Lower leg skin (tissue), 4 donors: ENCODE results near the gene DDN. TPM values are rescaled to one million over a fixed set of nuclear protein-coding genes. Genes with fewer than 3 reads are reported as not detected.

ENCODE experiments used
- DNase-seq, 2 donors: peaks; one replicate each; pipeline ENCODE4 v3.0.0-alpha.2; 2019; ENCODE audit warnings: low spot score in 2 of 2
- H3K4me3 ChIP-seq: fragments of 200-600 bp; sonication (generic); 2 replicates; pipeline ENCODE4 v1.5.1; 2017; ENCODE audit warnings: mild to moderate bottlenecking, low read depth; ENCODE audit not compliant: poor library complexity, severe bottlenecking
- POLR2A ChIP-seq, 2 donors: fragments of 450-650 bp; IDR thresholded peaks; one replicate each; pipeline ENCODE4 v1.6.1; 2016 to 2017; ENCODE audit warnings: antibody characterized with exemption in 2 of 2, mild to moderate bottlenecking in 1 of 2, moderate library complexity in 1 of 2
- WGBS, 2 donors: methylation state at CpG; one replicate each; pipeline ENCODE4 v1.1.5; 2018; 5-methylcytosine and 5-hydroxymethylcytosine counted together
- intact Hi-C: fragments of 100-400 bp; cut with DNase I; formaldehyde crosslinking; loops from one replicate; pipeline ENCODE4 v1.15.0; 2023; ENCODE audit warnings: low total_unique reads
- total RNA-seq, 4 donors: library from RNA; depleted of rRNA; stranded (reverse); fragments of >200 nt; gene quantifications; one replicate each; pipeline ENCODE4 v1.1.0, GENCODE V29; 2016
- TF ChIP-seq, protein P1 (sequence below), 3 donors: fragments of 450-650 bp; IDR thresholded peaks; one replicate each; pipeline ENCODE4 v1.5.1; 2016; ENCODE audit warnings: antibody characterized with exemption in 3 of 3, mild to moderate bottlenecking in 3 of 3, moderate library complexity in 2 of 3

DDN gene
- total RNA-seq, 4 donors from 2014 or later, result 0.05 to 0.29 (median 0.13) TPM; not detected in 1

DNA sequence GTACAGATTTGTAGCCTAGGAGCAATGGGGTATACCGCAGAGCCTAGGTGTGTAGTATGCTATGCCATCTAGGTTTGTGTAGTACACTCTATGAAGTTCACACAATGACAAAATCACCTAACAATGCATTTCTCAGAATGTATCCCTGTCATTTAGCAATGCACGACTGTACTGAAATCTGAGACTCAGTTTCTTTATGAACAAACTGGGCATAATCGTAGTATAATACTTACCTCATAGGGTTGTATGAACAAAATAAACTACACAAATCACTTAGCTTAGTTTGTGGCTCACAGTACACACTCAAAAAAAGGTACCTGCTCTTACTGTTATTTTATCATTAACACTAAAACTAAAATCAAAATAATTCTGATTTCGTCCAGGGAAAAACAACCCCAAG lies 26.3 kb upstream of the DDN start:
- intact Hi-C loops, result no loop called here
- WGBS, 2 donors, result 88 to 92% methylated on average over 4 of the region's 4 CpGs

DNA sequence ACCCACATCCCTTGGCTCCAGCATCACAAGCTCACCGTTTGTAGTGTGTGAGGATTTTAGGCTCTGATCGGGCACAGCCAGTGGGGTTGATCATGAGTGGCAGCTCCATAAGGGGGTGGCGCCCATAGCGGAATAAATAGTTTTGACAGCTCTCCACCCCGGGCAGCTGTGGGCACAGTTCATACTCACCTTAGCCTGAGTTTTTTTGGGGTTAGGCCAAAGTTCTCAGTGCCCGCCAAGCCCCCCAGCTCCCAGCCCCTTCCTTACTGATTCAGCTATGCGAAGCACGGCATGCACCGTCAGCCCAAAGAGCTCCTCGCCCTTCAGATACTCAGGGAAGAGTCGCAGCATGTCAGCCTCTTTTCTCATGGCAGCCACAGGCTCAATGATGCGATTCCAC lies 25.4 kb upstream of the DDN start:
- 88 to 89% methylated on average over 12 of the region's 12 CpGs for WGBS, 2 donors
- DNase-seq, result no peak
- no peak overlapping the region for H3K4me3 ChIP-seq
- intact Hi-C loops, result no loop called here
- TF ChIP-seq, protein P1, sequence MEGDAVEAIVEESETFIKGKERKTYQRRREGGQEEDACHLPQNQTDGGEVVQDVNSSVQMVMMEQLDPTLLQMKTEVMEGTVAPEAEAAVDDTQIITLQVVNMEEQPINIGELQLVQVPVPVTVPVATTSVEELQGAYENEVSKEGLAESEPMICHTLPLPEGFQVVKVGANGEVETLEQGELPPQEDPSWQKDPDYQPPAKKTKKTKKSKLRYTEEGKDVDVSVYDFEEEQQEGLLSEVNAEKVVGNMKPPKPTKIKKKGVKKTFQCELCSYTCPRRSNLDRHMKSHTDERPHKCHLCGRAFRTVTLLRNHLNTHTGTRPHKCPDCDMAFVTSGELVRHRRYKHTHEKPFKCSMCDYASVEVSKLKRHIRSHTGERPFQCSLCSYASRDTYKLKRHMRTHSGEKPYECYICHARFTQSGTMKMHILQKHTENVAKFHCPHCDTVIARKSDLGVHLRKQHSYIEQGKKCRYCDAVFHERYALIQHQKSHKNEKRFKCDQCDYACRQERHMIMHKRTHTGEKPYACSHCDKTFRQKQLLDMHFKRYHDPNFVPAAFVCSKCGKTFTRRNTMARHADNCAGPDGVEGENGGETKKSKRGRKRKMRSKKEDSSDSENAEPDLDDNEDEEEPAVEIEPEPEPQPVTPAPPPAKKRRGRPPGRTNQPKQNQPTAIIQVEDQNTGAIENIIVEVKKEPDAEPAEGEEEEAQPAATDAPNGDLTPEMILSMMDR (IDR thresholded peaks at IDR 0.05), result no peak
- no peak for TF ChIP-seq POLR2A (IDR thresholded peaks at IDR 0.05)

More for the DNA sequence above, 26.3 kb upstream of the DDN start:
- TF ChIP-seq, protein P1 (IDR thresholded peaks at IDR 0.05), result no peak
- no peak for TF ChIP-seq POLR2A (IDR thresholded peaks at IDR 0.05)
- H3K4me3 ChIP-seq, result no peak overlapping the region
- DNase-seq, result no peak

DNA sequence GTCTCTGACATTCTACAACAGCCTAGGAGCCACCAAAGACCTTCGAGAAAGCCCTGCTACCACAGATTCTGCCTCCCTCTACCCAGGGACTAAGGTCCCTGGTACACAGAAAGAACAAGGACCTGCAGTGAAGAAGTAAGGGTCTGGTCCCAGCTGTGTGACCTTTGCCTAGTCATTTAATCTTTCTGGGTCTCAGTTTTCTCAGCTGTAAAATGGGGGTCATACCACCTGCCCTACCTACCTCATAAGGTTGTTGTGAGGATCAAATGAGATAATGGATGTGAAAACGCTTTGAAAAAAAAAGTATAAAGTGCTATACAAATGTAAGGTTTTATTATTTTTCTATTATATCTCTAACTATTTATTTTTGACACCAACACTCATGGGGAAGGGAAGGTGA lies 24.6 kb upstream of the DDN start:
- DNase-seq, result no peak
- intact Hi-C loops, result no loop called here
- 95 to 96% methylated on average over 2 of the region's 2 CpGs for WGBS, 2 donors
- no peak overlapping the region for H3K4me3 ChIP-seq
- TF ChIP-seq POLR2A (IDR thresholded peaks at IDR 0.05), result no peak
- TF ChIP-seq, protein P1 (IDR thresholded peaks at IDR 0.05), result no peak

GRCh38 chr12:49022558-49023178 lies 23.5 kb upstream of the DDN start:
- TF ChIP-seq, protein P1 (IDR thresholded peaks at IDR 0.05), result no peak
- no peak for TF ChIP-seq POLR2A (IDR thresholded peaks at IDR 0.05)
- DNase-seq, result no peak
- intact Hi-C loops, result no loop called here
- no peak overlapping the region for H3K4me3 ChIP-seq
- WGBS, 2 donors, result 82 to 91% methylated on average over 15 of the region's 15 CpGs

- WGBS, 2 donors, result 78 to 86% methylated on average over 11 of the region's 11 CpGs
- H3K4me3 ChIP-seq, result no peak overlapping the region
- intact Hi-C loops, result no loop called here
- TF ChIP-seq, protein P1 (IDR thresholded peaks at IDR 0.05), result no peak
- TF ChIP-seq POLR2A (IDR thresholded peaks at IDR 0.05), result no peak
- DNase-seq, result peak in 1 of 2 donors; percentile 84
Measured at GRCh38 chr12:49021292-49021915, 22.2 kb upstream of the DDN start.
